B cell (primary cell): Measurements from ENCODE around the gene COX6B2. TPM values are rescaled to one million over a fixed set of nuclear protein-coding genes. Genes with fewer than 3 reads are reported as not detected.

ENCODE experiments used
- ATAC-seq: fragments of 200-7000 bp; cut with Tn5 transposase; one replicate; pipeline ENCODE4 v1.10.0; 2021; ENCODE audit warnings: low read depth, mild to moderate bottlenecking, moderate number of reproducible peaks, moderate library complexity
- CTCF ChIA-PET: fragments of 350-600 bp; sonication (Branson Sonifier 250); formaldehyde crosslinking; loops from one replicate; lab custom pipeline; 2021; ENCODE audit warnings: antibody characterized with exemption, inconsistent platforms; lab: Charles Lee
- POLR2A ChIA-PET: fragments of 350-600 bp; sonication (Branson Sonifier 250); formaldehyde crosslinking; loops from one replicate; lab custom pipeline; 2021; ENCODE audit warnings: antibody characterized with exemption; lab: Charles Lee
- DNase-seq: peaks from one replicate; pipeline ENCODE4 v3.0.0; 2013
- H2AFZ ChIP-seq: 2 replicates; pipeline ENCODE4 v1.6.1; 2012; ENCODE audit warnings: mild to moderate bottlenecking, low read depth, low read length; ENCODE audit not compliant: insufficient read depth, poor library complexity, severe bottlenecking
- H3K27ac ChIP-seq, 2 donors: 1 replicate in 1 of 2; 2 replicates in 1 of 2; pipeline ENCODE4 v1.5.1; 2012 to 2013; ENCODE audit warnings: low read length in 2 of 2, mild to moderate bottlenecking in 2 of 2, moderate library complexity in 1 of 2
- H3K27me3 ChIP-seq, 4 experiments: fragments of 200-600 bp in 1 of 4; sonication (generic) in 1 of 4; replicated peaks in 1 of 4; 1 replicate in 2 of 4; 2 replicates in 2 of 4; pipeline versions ENCODE4 v1.6.1 to v1.7.0; 2013 to 2016; ENCODE audit warnings: low read length in 3 of 4, mild to moderate bottlenecking in 2 of 4, mixed read lengths in 1 of 4, moderate library complexity in 1 of 4; ENCODE audit not compliant: insufficient read depth in 4 of 4, control insufficient read depth in 3 of 4; ENCODE audit errors: control extremely low read depth in 1 of 4
- H3K36me3 ChIP-seq, 2 experiments: replicated peaks in 1 of 2; 1 replicate in 1 of 2; 2 replicates in 1 of 2; pipeline versions ENCODE4 v1.6.1 to v1.7.1; 2013; ENCODE audit warnings: low read length in 1 of 2; ENCODE audit not compliant: insufficient read depth in 2 of 2, control insufficient read depth in 1 of 2; ENCODE audit errors: control extremely low read depth in 1 of 2, extremely low read depth in 1 of 2
- H3K4me1 ChIP-seq, 2 donors: fragments of 200-600 bp in 1 of 2; sonication (generic) in 1 of 2; 1 replicate in 1 of 2; 2 replicates in 1 of 2; pipeline versions ENCODE4 v1.5.1 to v1.6.1; 2013 to 2017; ENCODE audit warnings: low read length in 2 of 2; ENCODE audit not compliant: control insufficient read depth in 2 of 2, insufficient read depth in 2 of 2
- H3K4me2 ChIP-seq: replicated peaks from 2 replicates; pipeline ENCODE3; 2012; ENCODE audit warnings: mild to moderate bottlenecking, low read depth, low read length; ENCODE audit not compliant: poor library complexity, severe bottlenecking
- H3K4me3 ChIP-seq, 5 experiments: fragments of 200-600 bp in 1 of 5; sonication (generic) in 1 of 5; 1 replicate in 3 of 5; 2 replicates in 2 of 5; pipeline versions ENCODE4 v1.5.1 to v1.7.0; 2011 to 2016; ENCODE audit warnings: low read length in 4 of 5, mild to moderate bottlenecking in 4 of 5, low read depth in 2 of 5, control low read depth in 1 of 5, moderate library complexity in 1 of 5; ENCODE audit not compliant: insufficient read depth in 1 of 5; ENCODE audit errors: control extremely low read depth in 1 of 5, extremely low read depth in 1 of 5
- H3K79me2 ChIP-seq: fragments of 200-600 bp; sonication (generic); one replicate; pipeline ENCODE4 v1.6.0; 2016; ENCODE audit warnings: low read length; ENCODE audit not compliant: control insufficient read depth, insufficient read depth
- H3K9ac ChIP-seq: fragments of 200-600 bp; sonication (generic); 2 replicates; pipeline ENCODE4 v1.6.1; 2017; ENCODE audit warnings: mild to moderate bottlenecking, low read length, moderate library complexity
- H3K9me3 ChIP-seq, 3 donors: one replicate each; pipeline versions ENCODE4 v1.6.1 to v1.7.1; 2013; ENCODE audit warnings: low read length in 2 of 3; ENCODE audit not compliant: control insufficient read depth in 2 of 3, insufficient read depth in 1 of 3; ENCODE audit errors: control extremely low read depth in 1 of 3
- H4K20me1 ChIP-seq: 2 replicates; pipeline ENCODE4 v1.6.0; 2012; ENCODE audit warnings: mild to moderate bottlenecking, low read length; ENCODE audit not compliant: insufficient read depth, control insufficient read depth, poor library complexity, severe bottlenecking
- H3K27ac Mint-ChIP-seq: one replicate; pipeline ENCODE4 v1.8.0; 2021; ENCODE audit warnings: mixed read lengths
- H3K27me3 Mint-ChIP-seq: one replicate; pipeline ENCODE4 v1.8.0; 2021; ENCODE audit warnings: mixed read lengths
- H3K4me1 Mint-ChIP-seq: one replicate; pipeline ENCODE4 v1.8.0; 2021; ENCODE audit warnings: mixed read lengths
- H3K4me3 Mint-ChIP-seq: one replicate; pipeline ENCODE4 v1.8.0; 2021; ENCODE audit warnings: mixed read lengths
- H3K9me3 Mint-ChIP-seq: one replicate; pipeline ENCODE4 v1.8.0; 2022; ENCODE audit warnings: mixed read lengths; ENCODE audit not compliant: insufficient read depth
- EZH2 ChIP-seq: IDR thresholded peaks from 2 replicates; pipeline ENCODE4 v1.6.1; 2012; ENCODE audit warnings: borderline replicate concordance, low read depth, mild to moderate bottlenecking, moderate library complexity, low read length; ENCODE audit not compliant: insufficient read depth, poor library complexity, severe bottlenecking
- WGBS: methylation state at CpG from one replicate; pipeline ENCODE4 v1.1.5; 2013; ENCODE audit warnings: missing lambda C conversion rate; ENCODE audit not compliant: insufficient coverage; 5-methylcytosine and 5-hydroxymethylcytosine counted together
- intact Hi-C: fragments of 100-400 bp; cut with micrococcal nuclease; formaldehyde crosslinking; loops from one replicate; pipeline ENCODE4 v1.10.0; 2022
- polyA plus RNA-seq: library from polyadenylated mRNA; depleted of rRNA; stranded (reverse); fragments of >200 nt; gene quantifications from 2 replicates; pipeline ENCODE4 v1.2.3, GENCODE V29; 2012
- total RNA-seq, 2 donors: library from RNA; stranded (reverse); fragments of 120-200 nt in 1 of 2; gene quantifications; 1 replicate in 1 of 2; 2 replicates in 1 of 2; pipeline versions ENCODE4 v1.2.3 to v1.2.4, GENCODE V29; 2013 to 2022
- TF ChIP-seq, protein P1 (sequence below): fragments of 200-600 bp; IDR thresholded peaks from one replicate; pipeline ENCODE4 v1.8.0; 2022; ENCODE audit warnings: antibody characterized with exemption, mild to moderate bottlenecking

COX6B2 gene
- total and polyA plus RNA-seq, 2 donors (not counting 1 experiment from before 2014, with no cell fraction given) = not detected

- Histone ChIP-seq H3K9me3 (peaks cover 0 to 7% (median 0%) of the 10 kb centered on the region in 3 donors), H3K79me2 (peaks cover 17% of the 10 kb centered on the region), H3K27me3 (peaks cover 0 to 23% (median 9%) of the 10 kb centered on the region in 4 experiments), H4K20me1 (no peaks in the 10 kb centered on the region), H3K4me1 (peaks cover 16 to 28% of the 10 kb centered on the region in 2 donors), H3K4me3 (peak overlapping the region in 4 of 5 experiments; percentile 15 to 81 (median 59)), H3K9ac (peak overlapping the region; percentile 74), H3K27ac (no peak overlapping the region), H3K4me2 (peak overlapping the region; percentile 99), H3K36me3 (peaks cover 0 to 10% of the 10 kb centered on the region in 2 experiments), H2AFZ (peak overlapping the region; percentile 38)
- peaks cover 16% of the 10 kb centered on the region for H3K27me3 Mint-ChIP-seq
- intact Hi-C loops = no loop called here
- H3K4me3 Mint-ChIP-seq = peak overlapping the region; percentile 84
- TF ChIP-seq, protein P1, sequence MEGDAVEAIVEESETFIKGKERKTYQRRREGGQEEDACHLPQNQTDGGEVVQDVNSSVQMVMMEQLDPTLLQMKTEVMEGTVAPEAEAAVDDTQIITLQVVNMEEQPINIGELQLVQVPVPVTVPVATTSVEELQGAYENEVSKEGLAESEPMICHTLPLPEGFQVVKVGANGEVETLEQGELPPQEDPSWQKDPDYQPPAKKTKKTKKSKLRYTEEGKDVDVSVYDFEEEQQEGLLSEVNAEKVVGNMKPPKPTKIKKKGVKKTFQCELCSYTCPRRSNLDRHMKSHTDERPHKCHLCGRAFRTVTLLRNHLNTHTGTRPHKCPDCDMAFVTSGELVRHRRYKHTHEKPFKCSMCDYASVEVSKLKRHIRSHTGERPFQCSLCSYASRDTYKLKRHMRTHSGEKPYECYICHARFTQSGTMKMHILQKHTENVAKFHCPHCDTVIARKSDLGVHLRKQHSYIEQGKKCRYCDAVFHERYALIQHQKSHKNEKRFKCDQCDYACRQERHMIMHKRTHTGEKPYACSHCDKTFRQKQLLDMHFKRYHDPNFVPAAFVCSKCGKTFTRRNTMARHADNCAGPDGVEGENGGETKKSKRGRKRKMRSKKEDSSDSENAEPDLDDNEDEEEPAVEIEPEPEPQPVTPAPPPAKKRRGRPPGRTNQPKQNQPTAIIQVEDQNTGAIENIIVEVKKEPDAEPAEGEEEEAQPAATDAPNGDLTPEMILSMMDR = no peak
- no peak for TF ChIP-seq EZH2
- WGBS = 2% methylated on average over 17 of the region's 24 CpGs
- no peak for ATAC-seq
- H3K9me3 Mint-ChIP-seq = no peaks in the 10 kb centered on the region
- H3K27ac Mint-ChIP-seq = no peak overlapping the region
- POLR2A ChIA-PET = interaction anchor here (0.7 kb wide), 1 partner anchor 254 kb away, joined by 8 read pairs; no protein-coding TSS in a partner anchor
- peaks cover 20% of the 10 kb centered on the region for H3K4me1 Mint-ChIP-seq
- no peak for DNase-seq
- CTCF ChIA-PET = no interaction called here
Observed at GRCh38 chr19:55340784-55341147, 13.8 kb downstream of the COX6B2 start.
